Mucosa of gallbladder (tissue), 1 donor: ENCODE results near the gene ZFYVE9. TPM values are rescaled to one million over a fixed set of nuclear protein-coding genes. Genes with fewer than 3 reads are reported as not detected.
A peak's percentile ranks its signal among the peaks of the same experiment; 100 is the strongest.

Source experiments
- DNase-seq: peaks from one replicate; pipeline ENCODE4 v3.0.0-alpha.2; 2020; ENCODE audit warnings: low spot score
- total RNA-seq: library from RNA; stranded (reverse); gene quantifications from one replicate; pipeline ENCODE4 v1.2.1, GENCODE V29; 2021
- donor health status: DM: no; HTN: no; CAD: no.

The ZFYVE9 gene
- total RNA-seq, 1 donor from 2014 or later = 22.6 TPM

DNA sequence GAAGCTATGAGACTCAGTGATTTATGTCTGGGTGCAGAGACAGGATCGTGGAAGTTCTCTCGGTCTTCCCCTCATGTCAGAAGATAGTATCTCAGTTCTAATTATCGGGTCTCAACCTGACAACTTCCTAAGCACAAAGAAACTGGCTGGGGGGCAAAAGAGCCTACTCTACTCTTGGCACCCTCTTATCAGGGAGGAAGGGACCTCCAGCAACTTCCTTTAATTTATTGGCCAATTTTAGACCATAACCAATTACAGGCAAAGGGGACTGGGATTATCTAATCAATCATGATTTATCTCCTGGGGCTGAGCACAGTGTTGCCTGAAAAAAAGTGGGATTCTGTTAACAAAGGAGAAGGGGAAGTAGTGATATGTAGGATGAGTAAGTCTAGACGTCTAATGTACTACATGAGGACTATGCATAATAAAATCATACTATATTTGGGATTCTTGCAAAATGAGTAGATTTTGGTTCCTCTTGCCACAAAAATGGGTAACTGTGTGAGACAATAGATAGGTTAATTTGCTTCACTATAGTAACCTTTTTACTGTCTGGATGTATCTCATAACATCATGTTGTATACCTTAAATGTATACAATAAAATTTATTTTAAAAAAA is 98.8 kb downstream of the ZFYVE9 start:
- DNase-seq = no peak

DNA sequence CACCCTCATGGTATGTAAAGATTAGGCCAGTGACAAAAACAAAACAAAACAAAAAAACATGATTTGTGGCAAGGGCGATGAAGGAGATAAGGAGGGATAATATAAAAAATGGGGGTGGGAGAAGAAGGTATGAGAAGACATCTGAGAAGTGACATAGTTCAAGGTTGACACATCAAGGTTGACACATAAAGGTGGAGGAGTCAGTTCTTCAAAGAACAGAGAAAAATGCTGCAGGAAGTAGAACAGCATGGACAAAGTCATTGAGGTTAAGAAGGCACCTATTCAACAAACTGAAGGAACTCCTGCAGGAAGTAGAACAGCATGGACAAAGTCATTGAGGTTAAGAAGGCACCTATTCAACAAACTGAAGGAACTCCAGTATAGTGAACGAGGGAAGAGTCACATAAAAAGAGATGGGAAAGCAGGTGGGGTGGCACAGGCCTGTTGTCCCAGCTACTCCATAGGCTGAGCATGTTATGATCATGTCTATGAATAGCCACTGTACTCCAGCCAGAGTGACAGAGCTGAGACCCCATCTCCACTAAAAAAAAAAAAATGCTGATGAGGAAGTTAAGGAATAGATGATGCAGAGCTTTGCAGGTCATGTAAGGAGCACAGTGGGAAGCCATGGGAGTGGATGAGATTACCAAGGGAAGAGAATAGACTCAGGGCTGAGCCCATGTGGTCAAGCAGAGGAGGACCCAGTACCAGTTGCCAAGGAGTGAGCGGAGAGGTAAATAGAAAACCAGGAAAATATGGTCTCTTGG is 101.5 kb downstream of the ZFYVE9 start:
- no peak for DNase-seq

DNA sequence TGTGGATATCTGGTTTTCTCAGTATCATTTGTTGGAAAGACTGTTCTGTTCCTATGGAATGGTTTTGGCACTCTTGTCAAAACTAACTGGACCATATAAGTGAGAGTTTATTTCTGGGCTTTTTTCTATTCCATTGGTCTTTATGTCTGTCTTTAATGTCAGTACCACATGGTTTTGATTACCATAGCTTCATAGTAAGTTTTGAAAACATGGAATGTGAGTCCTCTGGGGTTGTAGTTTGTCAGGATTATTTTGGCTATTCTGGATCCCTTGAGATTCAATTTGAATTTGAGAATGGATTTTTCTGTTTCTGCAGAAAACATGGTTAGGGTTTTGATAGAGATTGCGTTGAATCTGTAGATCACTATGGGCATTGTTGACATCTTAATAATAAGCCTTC is 107.9 kb downstream of the ZFYVE9 start:
- no peak for DNase-seq

DNA sequence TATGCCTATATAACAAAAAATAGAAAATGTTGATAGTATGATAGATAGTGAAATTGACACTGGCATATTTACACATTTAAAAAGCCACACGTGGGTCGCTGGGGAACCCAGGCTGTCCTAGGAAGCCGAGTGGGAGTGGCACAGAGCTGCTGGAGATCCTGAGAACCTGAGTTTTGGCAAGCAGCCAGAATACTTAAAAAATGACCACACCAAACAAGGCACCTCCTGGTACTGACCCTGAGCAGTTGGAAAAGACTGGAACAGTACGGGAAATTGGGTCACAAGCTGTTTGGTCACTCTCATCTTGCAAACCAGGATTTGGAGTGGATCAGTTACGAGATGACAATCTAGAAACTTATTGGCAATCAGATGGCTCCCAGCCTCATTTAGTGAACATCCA is 111.5 kb downstream of the ZFYVE9 start:
- DNase-seq = no peak

DNA sequence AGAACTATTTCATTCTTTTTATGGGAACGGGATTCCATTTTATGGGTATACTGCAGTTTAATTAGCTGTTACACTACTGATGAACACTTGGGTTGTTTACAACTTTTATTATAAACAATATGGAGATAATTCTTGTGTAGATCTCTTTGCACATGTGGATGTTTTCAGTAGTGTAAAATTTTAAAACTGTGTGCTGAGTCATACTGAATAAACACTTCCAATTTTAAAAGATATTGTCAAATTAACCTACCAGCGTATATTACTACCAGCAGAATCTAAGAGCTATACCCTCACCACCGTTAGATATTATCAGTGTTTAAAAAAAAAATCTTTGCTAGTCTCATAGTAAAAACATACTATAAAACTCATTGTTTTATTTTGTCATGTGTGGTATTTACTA is 118.0 kb downstream of the ZFYVE9 start:
- DNase-seq = no peak

DNA sequence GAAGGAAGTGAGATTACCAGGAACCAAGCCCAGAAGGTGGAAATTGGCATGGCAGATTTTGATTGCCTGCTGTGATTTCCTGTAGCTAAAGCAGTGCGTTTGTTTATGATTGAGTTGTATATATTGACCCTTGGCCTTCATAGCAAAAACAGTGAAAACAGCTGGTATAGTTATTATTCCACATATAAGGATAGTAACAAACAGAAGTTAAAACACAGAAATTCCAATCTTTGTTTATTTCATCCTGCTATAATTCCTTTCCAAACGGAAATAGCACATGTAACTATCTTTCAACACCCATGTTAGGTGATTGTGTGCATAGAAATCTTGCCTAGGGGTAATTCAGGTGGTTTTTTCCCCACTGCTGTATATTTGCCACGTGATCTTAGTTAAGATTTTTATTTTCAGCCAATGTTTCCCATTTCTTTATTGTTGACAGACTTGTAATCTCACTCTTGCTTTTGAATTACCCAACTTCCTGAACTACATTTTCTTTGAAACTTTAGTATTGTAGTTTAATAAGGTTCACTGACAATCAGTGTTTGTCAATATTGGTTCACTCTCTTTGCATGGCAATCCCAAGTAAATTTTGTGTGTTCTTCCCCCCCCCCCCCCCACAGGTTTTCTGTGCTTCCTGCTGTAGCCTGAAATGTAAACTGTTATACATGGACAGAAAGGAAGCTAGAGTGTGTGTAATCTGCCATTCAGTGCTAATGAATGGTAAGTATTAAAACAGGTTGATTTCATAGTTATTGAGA is 121.4 kb downstream of the ZFYVE9 start:
- no peak for DNase-seq

DNA sequence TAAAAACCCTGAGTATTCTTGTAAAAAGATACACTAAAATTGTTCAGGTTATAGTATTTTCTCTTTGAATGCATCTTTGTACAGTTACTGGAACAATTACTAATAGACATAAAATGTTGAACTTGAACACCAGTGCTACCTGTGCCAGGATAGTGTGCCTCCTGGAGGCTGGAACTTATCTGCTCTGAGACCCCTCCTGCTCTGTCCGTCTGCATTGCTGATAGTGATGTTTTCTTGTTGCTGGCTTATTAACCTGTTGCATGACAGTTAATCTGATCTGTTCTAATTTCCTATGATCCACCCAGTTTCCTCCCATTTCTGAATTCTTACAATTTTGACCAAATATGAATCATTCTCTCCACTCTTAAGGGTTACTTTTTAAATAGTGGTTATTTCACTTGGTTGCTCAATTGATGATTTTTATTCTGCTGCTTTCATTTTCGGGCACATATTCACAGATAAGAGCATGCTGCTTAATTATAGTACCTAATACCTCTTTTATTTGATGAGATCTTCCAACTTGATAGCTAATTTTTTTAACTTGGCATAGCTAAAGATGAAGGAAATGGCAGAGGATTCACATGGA is 122.7 kb downstream of the ZFYVE9 start:
- DNase-seq = no peak

DNA sequence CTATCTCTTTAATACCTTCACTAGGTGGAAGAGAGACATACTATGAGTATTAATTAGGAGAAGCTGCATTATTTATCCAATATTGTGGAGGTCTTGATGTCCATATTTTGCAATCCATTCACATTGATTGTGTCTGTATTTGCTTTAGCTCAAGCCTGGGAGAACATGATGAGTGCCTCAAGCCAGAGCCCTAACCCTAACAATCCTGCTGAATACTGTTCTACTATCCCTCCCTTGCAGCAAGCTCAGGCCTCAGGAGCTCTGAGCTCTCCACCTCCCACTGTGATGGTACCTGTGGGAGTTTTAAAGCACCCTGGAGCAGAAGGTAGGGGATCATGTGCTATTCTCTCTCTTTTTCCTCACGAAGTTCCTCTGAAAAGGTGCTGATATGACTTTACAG is 124.6 kb downstream of the ZFYVE9 start:
- no peak for DNase-seq

DNA sequence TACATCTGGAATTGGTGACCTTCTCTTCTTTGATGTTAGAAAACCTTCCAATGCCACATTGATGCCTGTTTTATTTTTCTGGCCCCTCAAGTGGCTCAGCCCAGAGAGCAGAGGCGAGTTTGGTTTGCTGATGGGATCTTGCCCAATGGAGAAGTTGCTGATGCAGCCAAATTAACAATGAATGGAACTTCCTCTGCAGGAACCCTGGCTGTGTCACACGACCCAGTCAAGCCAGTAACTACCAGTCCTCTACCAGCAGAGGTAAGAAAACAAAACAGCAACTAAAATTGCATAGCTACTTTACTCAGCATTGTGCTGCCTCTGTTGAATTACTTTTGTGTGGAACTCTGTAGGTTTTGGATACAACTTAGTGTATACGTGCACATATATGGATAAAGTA is 126.5 kb downstream of the ZFYVE9 start:
- DNase-seq = peak; percentile 16

DNA sequence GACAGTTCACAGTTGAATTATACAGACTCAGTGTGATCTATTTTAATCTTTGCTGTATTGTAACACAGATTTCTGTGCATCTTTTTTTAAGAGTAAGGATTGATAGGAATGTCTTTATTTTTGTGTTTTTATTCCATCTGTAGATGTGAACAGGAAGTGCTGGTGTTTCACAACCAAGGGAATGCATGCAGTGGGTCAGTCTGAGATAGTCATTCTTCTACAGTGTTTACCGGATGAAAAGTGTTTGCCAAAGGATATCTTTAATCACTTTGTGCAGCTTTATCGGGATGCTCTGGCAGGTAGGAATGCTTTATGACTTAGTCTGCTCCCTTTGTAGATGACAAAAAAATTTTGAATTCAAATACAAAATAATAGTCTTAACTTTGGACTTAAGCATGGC is 139.6 kb downstream of the ZFYVE9 start:
- DNase-seq = no peak

DNA sequence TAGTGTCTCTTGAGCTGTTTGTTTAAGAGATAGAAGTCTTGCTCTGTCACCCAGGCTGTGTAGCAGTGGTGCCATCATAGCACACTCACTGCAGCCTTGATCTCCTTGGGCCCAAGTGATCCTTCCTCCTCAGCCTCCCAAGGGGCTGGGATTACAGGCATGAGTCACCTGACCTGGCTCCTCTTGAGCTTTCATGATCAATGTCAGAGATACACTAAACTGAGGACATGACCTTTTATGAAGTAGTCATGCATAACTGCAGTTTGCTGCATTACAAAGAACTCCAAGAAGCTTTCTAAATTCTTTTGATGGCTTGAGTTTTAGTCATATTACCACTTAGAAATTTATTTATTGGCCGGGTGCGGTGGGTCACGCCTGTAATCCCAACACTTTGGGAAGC is 146.4 kb downstream of the ZFYVE9 start:
- DNase-seq = no peak

DNA sequence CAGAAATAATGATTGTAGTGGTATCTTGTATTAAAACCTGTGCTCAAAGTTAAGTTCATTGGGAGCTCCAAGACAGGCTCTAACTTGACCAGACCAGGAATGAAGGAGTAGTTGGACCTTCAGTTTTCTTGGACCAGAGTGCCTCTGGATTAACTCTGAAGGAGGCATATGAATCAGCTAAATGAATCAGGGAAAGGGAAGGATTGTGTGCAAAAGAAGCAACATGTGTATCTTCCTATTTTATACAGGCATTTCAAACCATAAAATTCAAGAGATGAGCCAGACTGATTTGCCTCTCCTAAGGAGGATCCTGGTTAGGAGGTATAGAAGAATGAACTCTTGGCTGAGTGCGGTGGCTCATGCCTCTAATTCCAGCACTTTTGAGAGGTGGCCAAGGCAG is 152.7 kb downstream of the ZFYVE9 start:
- DNase-seq = no peak

DNA sequence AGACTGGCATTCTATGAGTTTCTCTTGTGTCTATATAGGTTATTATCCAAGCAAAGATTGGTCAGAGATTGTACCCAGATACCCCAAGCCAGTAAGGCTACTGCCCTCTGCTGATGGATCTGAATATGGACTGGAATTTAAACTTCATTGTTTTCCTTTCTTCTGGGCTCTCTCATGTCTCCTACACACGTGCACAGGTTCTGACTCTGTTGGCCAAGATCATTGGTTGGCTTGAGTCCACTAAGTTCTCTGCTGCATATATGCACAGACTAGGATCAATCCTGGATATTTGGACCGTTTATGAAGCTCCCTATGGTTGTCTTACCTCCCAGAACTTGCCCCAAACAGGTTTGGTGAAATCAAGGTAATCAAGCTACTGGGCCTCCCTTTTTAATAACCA is 154.5 kb downstream of the ZFYVE9 start:
- DNase-seq = no peak

DNA sequence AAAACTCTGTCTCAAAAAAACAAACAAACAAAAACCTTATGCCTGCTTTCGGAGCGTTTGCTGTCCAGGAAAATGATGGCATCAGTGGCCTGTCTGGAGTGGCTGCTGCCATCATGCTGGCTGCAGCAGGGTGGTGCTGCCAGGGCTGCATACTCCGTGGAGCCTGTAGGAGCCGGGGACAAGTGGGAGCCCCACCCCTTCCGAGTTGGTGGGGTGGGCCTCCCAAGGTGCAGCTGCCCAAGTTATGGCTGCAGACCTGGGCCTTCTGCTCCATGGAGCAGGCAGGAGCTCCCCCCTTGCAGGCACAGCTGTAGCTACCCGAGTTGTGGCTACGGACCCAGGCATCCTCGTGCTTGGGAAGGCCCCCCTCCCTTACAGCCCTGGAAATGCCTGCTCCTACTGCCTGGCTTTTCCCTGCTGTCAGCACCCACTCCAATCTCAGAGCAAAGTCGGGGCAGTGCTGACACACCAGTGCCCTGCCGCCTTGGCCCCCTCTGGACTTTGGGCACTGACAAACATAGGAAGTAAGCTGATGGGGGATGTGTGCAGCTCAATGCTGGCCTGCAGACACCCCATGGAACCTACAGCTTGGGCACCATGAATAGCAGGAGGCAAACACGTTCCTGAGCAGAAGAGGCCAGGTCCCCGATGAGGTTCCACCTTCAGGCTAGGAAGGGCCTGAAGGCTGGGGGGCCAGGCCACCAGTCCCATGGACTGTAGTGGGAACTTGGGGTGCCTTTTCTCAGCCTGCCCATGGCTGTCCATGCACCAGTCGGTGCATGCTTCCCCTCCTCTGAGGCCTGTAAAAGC is 163.7 kb downstream of the ZFYVE9 start:
- DNase-seq = no peak

DNA sequence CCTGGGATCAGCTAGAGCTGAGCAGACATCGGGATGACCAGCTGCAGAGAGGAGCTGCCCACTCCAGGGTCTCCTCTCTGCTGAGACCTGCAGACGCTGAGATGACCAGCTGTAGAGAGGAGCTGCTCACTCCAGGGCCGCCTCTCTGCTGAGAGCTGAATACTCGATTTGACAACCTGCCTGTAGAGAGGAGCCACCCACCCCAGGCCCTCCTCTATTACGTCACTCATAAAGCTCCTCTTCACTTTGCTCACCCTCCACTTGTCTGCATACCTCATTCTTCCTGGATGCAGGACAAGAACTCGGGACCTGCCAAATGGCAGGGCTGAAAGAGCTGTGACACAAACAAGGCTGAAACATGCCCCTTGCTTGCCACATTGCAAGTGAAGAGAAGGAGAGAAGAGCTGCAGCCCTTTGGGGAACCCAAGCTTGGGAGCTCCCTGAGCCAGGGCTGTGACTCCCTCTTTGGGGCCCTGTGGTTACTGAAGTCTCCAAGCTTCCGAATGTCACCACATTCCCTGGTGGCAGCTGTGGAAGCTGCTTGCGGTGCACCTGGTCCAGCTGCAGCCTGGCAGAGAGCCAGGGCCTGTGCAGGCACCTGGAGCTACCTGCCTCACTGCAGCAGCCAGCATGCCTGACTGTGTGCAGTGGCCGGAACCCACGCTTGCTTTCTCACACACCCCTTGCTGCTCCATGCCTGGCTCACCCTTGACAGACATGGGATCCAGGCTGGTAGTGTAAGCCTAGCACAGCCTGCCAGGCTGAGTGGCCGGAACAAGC is 164.5 kb downstream of the ZFYVE9 start:
- no peak for DNase-seq

DNA sequence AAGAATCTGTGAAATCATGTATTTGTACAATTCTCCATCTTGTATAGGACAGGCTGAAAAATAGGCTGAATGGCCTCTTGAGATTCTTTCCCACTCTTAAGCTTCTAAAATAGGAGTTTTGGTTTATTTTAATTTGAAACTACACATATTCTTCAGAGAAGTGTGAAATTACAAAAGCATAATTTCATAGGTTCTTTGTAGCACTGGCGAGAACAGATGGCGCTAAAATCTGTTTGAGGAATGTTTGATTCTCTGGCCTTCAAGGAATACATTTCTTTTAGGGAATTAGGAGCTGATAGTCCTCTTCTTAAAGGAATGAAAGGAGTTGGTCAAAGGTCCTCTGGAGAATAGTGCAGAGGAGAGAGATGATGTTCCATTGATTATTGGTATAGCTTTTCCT is 179.2 kb downstream of the ZFYVE9 start:
- no peak for DNase-seq

DNA sequence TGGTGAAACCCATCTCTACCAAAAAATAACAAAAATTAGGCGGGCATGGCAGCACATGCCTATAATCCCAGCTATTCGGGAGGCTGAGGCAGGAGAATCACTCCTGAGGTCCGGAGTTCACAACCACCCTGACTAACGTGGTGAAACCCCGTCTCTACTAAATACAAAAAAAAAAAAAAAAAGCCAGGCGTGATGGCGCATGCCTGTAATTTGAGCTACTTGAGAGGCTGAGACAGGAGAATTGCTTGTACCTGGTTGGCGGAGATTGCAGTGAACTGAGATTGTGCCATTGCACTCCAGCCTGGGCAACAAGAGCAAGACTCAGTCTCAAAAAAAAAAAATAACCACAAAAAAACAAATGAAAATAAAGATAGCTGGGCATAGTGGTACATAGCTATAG is 181.8 kb downstream of the ZFYVE9 start:
- no peak for DNase-seq

DNA sequence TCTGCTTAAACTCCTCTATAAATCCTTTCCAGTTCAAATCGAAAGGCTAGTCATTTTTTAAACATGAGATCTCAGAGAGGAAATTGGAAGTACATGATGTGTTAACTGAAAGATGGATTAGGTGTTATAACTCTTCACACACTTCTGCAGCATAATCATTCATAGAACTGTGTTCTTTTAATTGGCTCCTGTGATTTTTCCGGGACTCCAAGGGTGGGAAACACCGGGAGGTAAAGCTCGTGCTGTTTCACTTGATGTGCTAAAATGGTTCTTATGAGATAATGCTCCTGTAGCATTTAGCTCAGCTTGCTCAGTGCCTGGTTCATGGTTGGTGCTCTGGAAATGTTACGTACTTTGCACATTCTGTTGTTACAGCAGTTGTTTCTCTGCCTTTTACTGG is 183.9 kb downstream of the ZFYVE9 start:
- no peak for DNase-seq

DNA sequence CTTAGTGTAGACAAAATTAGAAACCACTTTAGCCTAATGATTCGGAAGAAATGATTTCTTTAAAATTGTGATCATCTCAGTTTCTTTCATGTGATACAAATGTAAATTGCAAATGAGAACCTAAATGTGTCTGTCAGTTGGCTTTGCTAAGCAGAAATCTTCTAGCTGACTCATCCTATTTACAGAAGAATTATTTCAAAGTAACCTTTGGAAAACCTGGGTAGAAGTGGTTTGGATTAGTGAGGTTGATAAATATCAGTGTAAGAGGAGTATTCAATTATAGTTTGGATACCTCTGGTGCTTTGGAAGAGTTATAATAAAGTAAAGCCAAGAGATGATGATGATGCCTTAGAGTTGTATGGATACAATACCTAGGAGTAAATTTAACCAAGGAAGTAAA is 186.7 kb downstream of the ZFYVE9 start:
- no peak for DNase-seq

DNA sequence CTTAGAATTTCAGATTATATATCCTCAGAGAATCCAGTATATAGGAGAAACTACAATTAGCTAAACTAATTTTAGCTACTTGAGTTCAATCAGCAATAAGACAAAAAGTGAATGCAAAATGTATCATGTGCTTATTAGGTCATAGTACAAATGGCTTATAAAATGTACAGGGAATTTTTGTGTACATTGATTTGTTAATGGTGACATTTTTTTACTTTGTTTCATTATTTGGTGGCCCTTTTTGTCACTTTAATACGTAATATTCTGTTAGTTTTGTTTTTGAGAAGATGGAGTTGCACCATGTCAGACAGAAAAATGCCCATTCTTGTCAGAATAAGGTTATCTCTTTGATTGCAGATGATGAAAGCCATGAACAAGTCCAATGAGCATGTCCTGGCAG is 190.5 kb downstream of the ZFYVE9 start:
- no peak for DNase-seq

DNA sequence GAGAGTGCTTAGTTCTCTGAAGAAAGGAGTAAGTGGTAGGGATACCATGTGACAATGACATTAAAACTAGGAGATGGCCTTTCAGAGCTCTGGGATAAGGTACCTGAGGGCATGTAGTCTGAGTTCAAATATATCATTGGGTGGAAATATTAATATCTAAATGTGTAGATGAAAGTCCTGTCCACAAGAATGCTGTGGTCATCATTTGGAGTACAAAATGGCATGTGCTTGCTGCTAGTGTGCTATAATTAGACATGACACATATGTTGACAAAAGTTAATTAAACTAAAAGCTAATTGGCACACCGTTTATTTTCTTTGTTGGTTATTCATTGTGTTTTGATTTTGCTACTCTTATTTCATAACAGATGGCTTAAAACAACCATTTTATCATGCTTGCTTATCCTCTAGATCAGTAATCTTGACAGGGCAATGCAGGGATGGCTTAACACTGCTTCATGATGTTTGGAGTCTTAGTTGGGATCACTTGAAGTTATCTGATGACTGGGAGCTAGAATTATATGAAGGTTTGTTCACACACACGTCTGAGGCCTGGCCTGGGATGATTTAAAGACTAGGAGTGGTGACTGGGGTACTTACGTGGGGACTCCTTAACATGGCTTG is 193.1 kb downstream of the ZFYVE9 start:
- DNase-seq = no peak
